ENCODE measurements around the gene AIF1L.
"Not testable (repeated sequence)": the region's sequence is repeated elsewhere in the genome, so short reads cannot be mapped to it uniquely, and the experiment has no call there.

Gene AIF1L

DNA sequence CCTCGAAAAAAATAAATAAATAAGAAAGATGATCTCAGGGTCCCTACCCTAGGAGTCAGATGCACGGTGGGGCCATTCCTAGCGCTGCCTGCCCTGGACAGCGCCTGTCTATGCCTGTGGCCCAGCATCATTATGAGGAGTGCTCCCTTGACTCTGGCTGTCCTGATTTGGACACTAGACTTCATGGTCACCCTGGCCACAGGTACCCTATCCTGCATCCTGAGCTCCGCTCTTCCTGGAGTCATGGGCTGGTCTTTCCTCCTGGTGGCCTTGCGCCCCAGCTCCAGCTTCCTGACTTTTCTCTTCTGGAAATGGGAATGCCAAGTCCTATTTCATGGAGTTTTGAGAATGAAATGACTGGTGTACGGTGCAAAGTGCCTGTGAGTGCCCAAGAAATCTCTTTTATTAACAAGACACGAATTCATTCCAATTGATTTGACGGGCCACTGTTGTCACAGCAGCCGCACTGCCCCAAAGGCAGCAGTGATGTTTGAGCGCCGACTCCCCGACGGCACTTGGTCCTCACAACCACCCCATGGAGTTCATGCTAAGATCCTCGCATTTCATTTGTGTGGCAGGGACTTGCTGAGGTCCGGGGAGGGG, 564 bp upstream of the AIF1L start:
- peak overlapping the region; percentile 38 for H3K4me3 ChIP-seq (ENCODE audit: low read depth, low read length)
- no peaks in the 10 kb centered on the region for H3K27me3 ChIP-seq (ENCODE audit: control insufficient read depth, insufficient read depth, low read length)
- H3K36me3 ChIP-seq (ENCODE audit: control insufficient read depth, insufficient read depth, low read length) = peaks cover 7% of the 10 kb centered on the region
- no peak overlapping the region for H3K9ac ChIP-seq (ENCODE audit: low read depth, low read length)
- no peaks in the 10 kb centered on the region for H3K9me3 ChIP-seq (ENCODE audit: control insufficient read depth, insufficient read depth, low read length)
- H3K4me1 ChIP-seq (ENCODE audit: control insufficient read depth, insufficient read depth, low read length) = peaks cover 12% of the 10 kb centered on the region

DNA sequence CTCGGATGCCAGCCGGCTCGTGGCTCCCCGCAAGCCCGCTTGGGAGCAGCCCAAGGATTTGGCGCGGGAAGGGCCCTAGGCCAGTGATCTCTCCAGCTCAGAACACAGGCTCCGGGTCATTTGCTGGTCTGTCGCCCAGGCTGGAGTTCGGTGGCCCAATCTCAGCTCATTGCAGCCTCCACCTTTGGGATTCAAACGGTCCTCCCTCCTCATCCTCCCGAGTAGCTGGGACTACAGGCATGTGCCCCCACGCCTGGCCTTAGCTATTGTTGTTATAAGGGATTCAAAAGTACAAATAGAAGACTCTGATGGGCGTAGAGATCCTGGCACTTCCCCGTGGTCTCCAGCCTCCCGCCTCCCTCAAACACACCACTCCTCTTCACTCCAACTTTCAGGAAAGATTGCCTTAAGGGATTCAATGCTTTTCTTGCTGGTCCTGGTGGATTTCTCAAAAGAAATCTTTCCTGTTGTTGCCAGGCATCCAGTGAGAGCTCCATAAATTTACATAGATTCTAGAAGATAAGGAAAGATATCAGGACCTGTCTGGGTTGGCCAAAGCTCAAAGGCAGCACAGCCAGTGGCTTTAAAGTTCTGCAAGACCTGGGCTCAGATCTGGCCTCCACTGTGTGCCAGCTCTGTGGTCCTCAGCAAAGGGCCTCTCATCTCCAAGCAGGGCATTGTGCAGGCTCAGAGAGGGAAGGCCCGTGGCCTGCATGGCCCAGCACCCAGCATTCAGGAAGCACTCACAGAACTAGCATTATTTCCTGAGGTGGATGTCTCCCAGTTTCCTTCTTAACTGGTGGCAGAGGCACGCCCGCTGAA, 1.0 kb downstream of the AIF1L start:
- peak overlapping the region; percentile 87 for H3K4me3 ChIP-seq (ENCODE audit: low read depth, low read length)
- H3K36me3 ChIP-seq (ENCODE audit: control insufficient read depth, insufficient read depth, low read length) = peaks cover 7% of the 10 kb centered on the region
- H3K9me3 ChIP-seq (ENCODE audit: control insufficient read depth, insufficient read depth, low read length) = no peaks in the 10 kb centered on the region
- peak overlapping the region; percentile 82 for H3K9ac ChIP-seq (ENCODE audit: low read depth, low read length)
- H3K27me3 ChIP-seq (ENCODE audit: control insufficient read depth, insufficient read depth, low read length) = no peaks in the 10 kb centered on the region
- peaks cover 12% of the 10 kb centered on the region for H3K4me1 ChIP-seq (ENCODE audit: control insufficient read depth, insufficient read depth, low read length)

DNA sequence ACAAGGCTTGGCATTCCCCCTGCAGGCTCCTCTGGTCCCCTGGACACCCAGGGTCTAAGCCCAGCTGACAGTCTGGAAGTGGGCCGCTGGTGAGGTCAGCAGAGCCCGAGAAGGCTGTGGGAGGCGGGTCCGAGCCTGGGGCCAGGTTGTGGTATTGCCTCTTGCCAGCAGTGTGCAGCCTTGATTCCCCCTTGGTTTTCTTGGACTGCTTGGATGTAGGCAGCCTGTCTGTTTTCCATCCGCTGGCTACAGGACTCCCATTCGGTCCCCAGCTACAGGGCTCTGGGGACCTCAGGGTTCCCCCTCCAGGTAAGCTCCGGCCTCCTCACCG, 1.6 kb downstream of the AIF1L start:
- Histone ChIP-seq H3K9me3 (ENCODE audit: control insufficient read depth, insufficient read depth, low read length) (no peaks in the 10 kb centered on the region), H3K9ac (ENCODE audit: low read depth, low read length) (no peak overlapping the region), H3K27me3 (ENCODE audit: control insufficient read depth, insufficient read depth, low read length) (no peaks in the 10 kb centered on the region), H3K36me3 (ENCODE audit: control insufficient read depth, insufficient read depth, low read length) (peaks cover 7% of the 10 kb centered on the region), H3K4me3 (ENCODE audit: low read depth, low read length) (no peak overlapping the region), H3K4me1 (ENCODE audit: control insufficient read depth, insufficient read depth, low read length) (peaks cover 12% of the 10 kb centered on the region)

DNA sequence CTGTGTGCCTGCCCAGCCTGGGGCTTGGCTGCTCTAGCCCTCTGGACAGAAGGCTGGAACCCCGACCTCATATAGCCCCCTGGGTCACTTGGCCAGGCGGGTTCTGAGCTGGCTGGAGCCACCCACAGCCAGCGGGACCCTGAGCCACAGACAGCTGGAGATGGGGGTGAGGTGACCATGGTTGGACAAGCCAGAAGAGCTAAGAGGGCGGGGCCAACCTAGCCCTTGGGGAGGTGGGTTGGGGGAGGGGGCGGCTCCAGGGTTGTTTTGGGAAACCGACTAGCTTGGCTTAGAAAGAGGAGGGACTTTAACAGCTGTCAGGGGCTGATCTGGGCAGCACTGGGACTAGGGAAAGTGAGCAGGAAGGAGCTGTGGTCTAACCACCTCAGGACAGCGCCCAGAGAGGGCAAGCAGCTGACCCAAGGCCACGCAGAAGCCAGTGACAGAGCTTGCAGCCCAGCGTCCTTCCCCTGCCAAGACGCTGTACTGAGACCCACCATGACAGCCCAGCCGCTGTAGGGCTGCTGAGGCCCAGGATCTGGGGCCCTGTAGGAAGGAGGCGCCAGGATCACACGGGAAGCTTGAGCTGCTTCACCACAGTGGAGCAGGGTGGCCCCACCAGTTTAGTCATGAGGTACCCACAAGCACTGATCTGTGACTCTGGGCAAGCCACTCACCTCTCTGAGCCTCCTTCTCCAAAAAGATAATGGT, 2.2 kb downstream of the AIF1L start:
- H3K27me3 ChIP-seq (ENCODE audit: control insufficient read depth, insufficient read depth, low read length) = no peaks in the 10 kb centered on the region
- no peaks in the 10 kb centered on the region for H3K9me3 ChIP-seq (ENCODE audit: control insufficient read depth, insufficient read depth, low read length)
- peak overlapping the region; percentile 26 for H3K9ac ChIP-seq (ENCODE audit: low read depth, low read length)
- peaks cover 7% of the 10 kb centered on the region for H3K36me3 ChIP-seq (ENCODE audit: control insufficient read depth, insufficient read depth, low read length)
- no peak overlapping the region for H3K4me3 ChIP-seq (ENCODE audit: low read depth, low read length)
- H3K4me1 ChIP-seq (ENCODE audit: control insufficient read depth, insufficient read depth, low read length) = peaks cover 14% of the 10 kb centered on the region

DNA sequence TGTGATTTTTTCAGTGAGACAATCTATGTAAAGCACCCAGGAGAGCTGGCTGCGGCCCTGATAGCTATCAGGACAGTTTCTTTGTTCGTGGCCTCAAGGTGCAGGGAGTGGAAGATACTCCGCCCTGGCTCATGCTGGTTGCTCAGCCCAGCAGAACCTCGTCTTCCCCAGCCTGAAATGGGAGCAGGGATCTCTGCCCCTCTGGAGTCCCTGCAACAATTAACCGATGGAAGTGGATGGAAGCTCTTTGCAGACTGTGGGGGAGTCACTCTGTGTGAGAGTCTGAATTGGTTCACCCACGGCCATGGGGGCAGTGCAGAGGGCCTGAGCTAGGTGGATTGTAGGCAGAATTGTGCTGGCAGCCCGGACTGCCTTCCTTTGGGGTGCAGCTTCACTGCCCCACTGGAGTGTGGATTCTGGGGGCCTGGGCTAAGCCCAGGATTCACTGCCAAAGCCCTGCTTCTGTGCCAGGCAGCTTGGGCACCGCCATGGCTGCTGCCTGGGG, 2.8 kb downstream of the AIF1L start:
- no peaks in the 10 kb centered on the region for H3K9me3 ChIP-seq (ENCODE audit: control insufficient read depth, insufficient read depth, low read length)
- H3K9ac ChIP-seq (ENCODE audit: low read depth, low read length) = peak overlapping the region; percentile 26
- H3K4me1 ChIP-seq (ENCODE audit: control insufficient read depth, insufficient read depth, low read length) = peaks cover 15% of the 10 kb centered on the region
- H3K27me3 ChIP-seq (ENCODE audit: control insufficient read depth, insufficient read depth, low read length) = no peaks in the 10 kb centered on the region
- H3K4me3 ChIP-seq (ENCODE audit: low read depth, low read length) = no peak overlapping the region
- peaks cover 7% of the 10 kb centered on the region for H3K36me3 ChIP-seq (ENCODE audit: control insufficient read depth, insufficient read depth, low read length)

DNA sequence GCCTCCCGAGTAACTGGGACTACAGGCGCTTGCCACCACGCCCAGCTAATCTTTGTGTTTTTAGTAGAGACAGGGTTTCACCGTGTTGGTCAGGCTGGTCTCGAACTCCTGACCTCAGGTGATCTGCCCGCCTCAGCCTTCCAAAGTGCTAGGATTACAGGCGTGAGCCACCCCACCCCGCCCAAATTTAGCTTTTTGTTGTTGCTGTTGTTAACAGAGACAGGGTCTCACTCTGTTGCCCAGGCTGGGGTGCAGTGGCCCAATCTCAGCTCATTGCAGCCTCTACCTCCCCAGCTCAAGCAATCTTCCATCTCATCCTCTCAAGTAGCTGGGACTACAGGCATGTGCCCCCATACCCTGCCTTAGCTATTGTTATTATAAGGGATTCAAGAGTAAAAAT, 3.5 kb downstream of the AIF1L start:
- not testable (repeated sequence) for H3K36me3 ChIP-seq (ENCODE audit: control insufficient read depth, insufficient read depth, low read length); H3K27me3 ChIP-seq (ENCODE audit: control insufficient read depth, insufficient read depth, low read length); H3K4me3 ChIP-seq (ENCODE audit: low read depth, low read length); H3K9ac ChIP-seq (ENCODE audit: low read depth, low read length); H3K9me3 ChIP-seq (ENCODE audit: control insufficient read depth, insufficient read depth, low read length)
- H3K4me1 ChIP-seq (ENCODE audit: control insufficient read depth, insufficient read depth, low read length) = peaks cover 15% of the 10 kb centered on the region

DNA sequence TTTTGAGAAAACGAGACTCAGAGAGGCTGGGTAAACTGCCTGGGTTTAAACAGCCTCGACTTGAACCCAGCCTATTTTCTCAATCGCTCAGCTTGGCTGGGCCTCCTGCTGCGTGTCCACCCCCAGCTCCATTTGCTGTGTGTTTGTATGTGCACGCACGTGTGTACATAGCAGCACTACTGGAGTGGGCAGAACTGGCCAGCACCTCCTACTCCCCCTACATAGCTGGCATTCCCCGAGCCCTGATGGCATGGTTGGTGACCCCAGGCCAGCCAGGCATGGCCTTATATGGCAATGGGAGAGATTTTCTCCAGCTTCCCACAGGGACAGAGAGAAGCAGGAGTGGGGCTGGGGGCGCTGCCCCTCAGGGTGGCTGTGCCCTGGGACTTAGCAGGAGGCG, 4.1 kb downstream of the AIF1L start:
- H3K4me3 ChIP-seq (ENCODE audit: low read depth, low read length) = no peak overlapping the region
- peaks cover 7% of the 10 kb centered on the region for H3K36me3 ChIP-seq (ENCODE audit: control insufficient read depth, insufficient read depth, low read length)
- H3K9ac ChIP-seq (ENCODE audit: low read depth, low read length) = peak overlapping the region; percentile 37
- no peaks in the 10 kb centered on the region for H3K9me3 ChIP-seq (ENCODE audit: control insufficient read depth, insufficient read depth, low read length)
- H3K4me1 ChIP-seq (ENCODE audit: control insufficient read depth, insufficient read depth, low read length) = peaks cover 15% of the 10 kb centered on the region
- H3K27me3 ChIP-seq (ENCODE audit: control insufficient read depth, insufficient read depth, low read length) = no peaks in the 10 kb centered on the region

DNA sequence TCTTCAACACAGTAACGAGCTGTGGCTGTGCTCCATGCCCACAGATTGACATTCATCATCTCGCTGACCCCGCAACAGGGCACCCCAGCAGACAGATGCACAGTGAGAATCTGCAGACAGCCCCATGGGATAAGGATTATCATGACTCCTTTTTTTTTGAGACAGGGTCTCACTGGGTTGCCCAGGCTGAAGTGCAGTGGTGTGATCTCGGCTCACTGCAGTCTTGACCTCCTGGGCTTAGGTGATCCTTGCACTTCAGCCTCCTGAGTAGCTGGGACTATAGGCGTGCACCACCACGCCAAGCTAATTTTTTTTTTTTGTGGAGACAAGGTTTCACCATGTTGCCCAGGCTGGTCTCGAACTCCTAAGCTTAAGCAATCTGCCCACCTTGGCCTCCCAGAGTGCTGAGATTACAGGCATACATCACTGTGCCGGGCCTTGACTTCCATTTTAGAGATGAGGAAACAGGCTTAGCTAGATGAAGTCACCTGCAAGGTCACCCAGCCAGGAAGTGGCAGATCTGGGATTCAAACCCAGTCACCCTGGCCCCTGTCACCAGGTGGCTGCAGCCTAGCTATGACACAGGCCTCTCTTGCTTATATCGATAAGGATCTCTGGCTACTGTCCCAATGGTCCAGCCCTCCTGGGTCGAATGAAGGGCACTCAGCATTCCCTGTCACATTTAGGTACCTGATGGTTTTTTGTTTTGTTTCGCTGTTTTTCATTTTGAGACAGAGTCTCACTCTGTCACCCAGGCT, 5.1 kb downstream of the AIF1L start:
- H3K4me3 ChIP-seq (ENCODE audit: low read depth, low read length) = no peak overlapping the region
- peaks cover 7% of the 10 kb centered on the region for H3K36me3 ChIP-seq (ENCODE audit: control insufficient read depth, insufficient read depth, low read length)
- no peak overlapping the region for H3K9ac ChIP-seq (ENCODE audit: low read depth, low read length)
- H3K9me3 ChIP-seq (ENCODE audit: control insufficient read depth, insufficient read depth, low read length) = no peaks in the 10 kb centered on the region
- no peaks in the 10 kb centered on the region for H3K27me3 ChIP-seq (ENCODE audit: control insufficient read depth, insufficient read depth, low read length)
- H3K4me1 ChIP-seq (ENCODE audit: control insufficient read depth, insufficient read depth, low read length) = peaks cover 15% of the 10 kb centered on the region

DNA sequence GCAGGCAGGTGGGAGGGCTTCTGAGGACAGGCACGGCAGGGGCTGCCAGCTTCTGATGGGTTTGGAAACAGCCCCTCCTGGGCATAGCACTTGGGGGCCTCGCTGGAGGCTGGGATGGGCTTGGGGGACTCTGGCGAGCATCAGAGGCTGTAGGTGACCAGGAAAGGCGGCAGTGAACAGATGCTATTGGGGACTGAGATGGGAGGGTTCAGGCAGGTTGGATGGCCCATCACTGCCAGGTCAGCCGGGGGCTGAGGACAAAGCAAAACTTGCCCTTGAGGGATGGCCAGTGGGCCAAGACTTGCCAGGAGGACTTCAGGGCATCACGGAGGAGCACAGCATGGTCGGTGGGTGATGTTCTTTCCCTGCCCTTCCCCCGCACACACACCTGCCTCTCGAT, 6.7 kb downstream of the AIF1L start:
- Histone ChIP-seq H3K36me3 (ENCODE audit: control insufficient read depth, insufficient read depth, low read length) (peaks cover 7% of the 10 kb centered on the region), H3K4me3 (ENCODE audit: low read depth, low read length) (no peak overlapping the region), H3K9ac (ENCODE audit: low read depth, low read length) (no peak overlapping the region), H3K27me3 (ENCODE audit: control insufficient read depth, insufficient read depth, low read length) (no peaks in the 10 kb centered on the region), H3K9me3 (ENCODE audit: control insufficient read depth, insufficient read depth, low read length) (no peaks in the 10 kb centered on the region), H3K4me1 (ENCODE audit: control insufficient read depth, insufficient read depth, low read length) (peaks cover 10% of the 10 kb centered on the region)

DNA sequence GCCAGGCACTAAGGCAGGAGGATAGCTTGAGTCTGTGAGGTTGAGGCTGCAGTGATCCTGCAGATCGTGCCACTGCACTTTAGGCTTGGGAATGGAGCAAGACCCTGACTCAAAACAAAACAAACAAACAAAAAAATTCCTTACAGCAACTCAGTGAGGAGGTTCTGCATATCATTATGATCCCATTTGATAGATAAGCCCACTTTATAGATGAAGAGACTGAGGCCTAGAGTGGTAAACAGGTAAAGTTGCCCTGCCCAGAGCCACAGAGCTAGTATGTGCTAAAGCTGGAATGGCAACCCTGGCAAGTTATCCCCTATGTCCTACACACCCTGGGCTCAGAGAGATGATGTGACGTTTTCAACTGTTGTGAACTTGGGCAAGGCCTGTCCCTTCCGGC, 7.2 kb downstream of the AIF1L start:
- Histone ChIP-seq H3K4me3 (ENCODE audit: low read depth, low read length) (no peak overlapping the region), H3K27me3 (ENCODE audit: control insufficient read depth, insufficient read depth, low read length) (no peaks in the 10 kb centered on the region), H3K9ac (ENCODE audit: low read depth, low read length) (no peak overlapping the region), H3K4me1 (ENCODE audit: control insufficient read depth, insufficient read depth, low read length) (peaks cover 10% of the 10 kb centered on the region), H3K9me3 (ENCODE audit: control insufficient read depth, insufficient read depth, low read length) (no peaks in the 10 kb centered on the region), H3K36me3 (ENCODE audit: control insufficient read depth, insufficient read depth, low read length) (peaks cover 7% of the 10 kb centered on the region)

DNA sequence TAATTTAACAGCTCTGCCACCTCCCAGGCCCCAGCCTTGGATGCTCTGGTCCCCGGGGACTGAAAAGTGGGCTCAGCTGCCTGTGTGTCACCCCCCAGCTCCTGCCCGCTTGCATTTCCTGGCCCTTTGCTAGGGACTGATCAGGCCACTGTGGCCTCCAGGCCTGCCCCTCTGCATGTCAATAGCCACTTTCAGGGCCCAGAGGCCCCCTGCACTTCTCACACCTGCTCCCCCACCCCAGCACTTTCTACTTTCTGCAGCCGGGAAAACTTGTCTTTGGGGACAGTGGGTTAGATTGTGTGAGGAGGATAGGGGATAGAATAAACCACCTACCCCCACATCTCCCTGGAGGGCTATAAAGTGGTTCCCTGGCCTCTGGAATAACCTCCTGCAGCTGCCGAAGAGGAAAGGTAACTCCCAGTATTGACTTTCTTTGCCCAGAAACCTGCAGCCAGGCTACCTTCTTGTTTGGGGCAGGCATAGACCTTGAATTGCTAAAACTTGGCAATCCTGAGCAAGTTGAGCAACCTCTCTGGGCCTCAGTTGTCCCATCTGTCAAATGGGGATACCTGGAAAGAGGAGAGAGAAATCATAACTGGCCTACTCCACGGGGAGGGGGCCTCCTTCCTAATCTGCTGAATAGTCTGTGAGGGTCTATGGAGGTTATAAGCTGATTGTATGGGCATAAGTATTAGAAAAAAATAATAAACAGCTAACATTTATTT, 7.8 kb downstream of the AIF1L start:
- H3K27me3 ChIP-seq (ENCODE audit: control insufficient read depth, insufficient read depth, low read length) = no peaks in the 10 kb centered on the region
- H3K9me3 ChIP-seq (ENCODE audit: control insufficient read depth, insufficient read depth, low read length) = no peaks in the 10 kb centered on the region
- no peak overlapping the region for H3K4me3 ChIP-seq (ENCODE audit: low read depth, low read length)
- peaks cover 3% of the 10 kb centered on the region for H3K36me3 ChIP-seq (ENCODE audit: control insufficient read depth, insufficient read depth, low read length)
- H3K4me1 ChIP-seq (ENCODE audit: control insufficient read depth, insufficient read depth, low read length) = peaks cover 3% of the 10 kb centered on the region
- H3K9ac ChIP-seq (ENCODE audit: low read depth, low read length) = no peak overlapping the region
